AG09309 (cell line): ENCODE measurements around the gene TUBAL3.

Experiments
- DNase-seq: peaks from one replicate; pipeline ENCODE4 v3.0.0-alpha.2; 2010; ENCODE audit warnings: low read depth
- H3K4me3 ChIP-seq: 2 replicates; pipeline ENCODE4 v1.5.1; 2011; ENCODE audit warnings: mild to moderate bottlenecking, low read depth, low read length, moderate library complexity; ENCODE audit not compliant: control insufficient read depth
- TF ChIP-seq, protein P1 (sequence below): IDR thresholded peaks from 2 replicates; pipeline ENCODE4 v1.5.1; 2011; ENCODE audit warnings: mild to moderate bottlenecking, low read depth, low read length, inconsistent platforms; ENCODE audit not compliant: insufficient read depth, control insufficient read depth; ENCODE audit errors: missing control alignments

TUBAL3 gene

DNA sequence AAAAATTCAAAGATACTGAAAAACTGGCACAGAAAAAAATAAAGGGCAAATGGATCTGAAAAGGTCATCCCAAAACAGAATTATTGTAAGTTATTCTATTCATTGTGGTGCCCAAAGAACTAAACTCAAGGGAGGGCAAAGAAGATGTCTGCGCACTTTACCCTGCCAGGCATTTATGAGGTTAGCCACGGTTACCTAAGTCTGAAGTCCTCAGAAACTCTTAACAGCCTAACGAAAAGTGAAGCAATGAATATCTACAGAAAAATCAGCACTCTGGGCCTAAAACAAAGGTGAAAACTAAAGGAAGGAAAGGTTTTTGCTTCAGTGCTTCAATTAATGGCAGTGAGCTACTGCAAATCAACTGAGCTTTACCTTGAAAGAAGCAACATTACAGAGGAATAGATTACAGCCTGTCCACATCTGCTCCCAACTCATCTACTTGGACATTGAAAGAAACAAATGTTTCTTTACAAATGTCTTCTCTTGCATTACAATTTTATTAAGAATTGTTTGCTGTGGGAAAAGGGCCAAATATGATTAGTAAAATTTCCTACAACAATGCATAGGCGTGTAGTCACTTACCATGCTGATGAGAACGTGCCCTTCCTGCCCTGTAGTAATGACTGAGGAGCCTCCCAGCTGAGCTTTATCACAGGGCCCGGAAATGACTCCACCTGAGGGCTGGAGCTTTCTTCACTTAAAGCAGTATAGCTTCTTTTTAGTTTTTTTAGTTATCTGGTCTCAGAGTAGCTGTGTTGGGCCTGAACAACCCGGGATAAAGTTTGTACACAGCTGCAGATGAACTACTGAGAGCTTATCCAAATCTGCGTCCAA, at the start of gene TUBAL3:
TSS of gene TUBAL3 (minus strand) at position 621 of the 834 bp plus-strand sequence. CDS start at position 585, 36 bp downstream.
- TF ChIP-seq, protein P1, sequence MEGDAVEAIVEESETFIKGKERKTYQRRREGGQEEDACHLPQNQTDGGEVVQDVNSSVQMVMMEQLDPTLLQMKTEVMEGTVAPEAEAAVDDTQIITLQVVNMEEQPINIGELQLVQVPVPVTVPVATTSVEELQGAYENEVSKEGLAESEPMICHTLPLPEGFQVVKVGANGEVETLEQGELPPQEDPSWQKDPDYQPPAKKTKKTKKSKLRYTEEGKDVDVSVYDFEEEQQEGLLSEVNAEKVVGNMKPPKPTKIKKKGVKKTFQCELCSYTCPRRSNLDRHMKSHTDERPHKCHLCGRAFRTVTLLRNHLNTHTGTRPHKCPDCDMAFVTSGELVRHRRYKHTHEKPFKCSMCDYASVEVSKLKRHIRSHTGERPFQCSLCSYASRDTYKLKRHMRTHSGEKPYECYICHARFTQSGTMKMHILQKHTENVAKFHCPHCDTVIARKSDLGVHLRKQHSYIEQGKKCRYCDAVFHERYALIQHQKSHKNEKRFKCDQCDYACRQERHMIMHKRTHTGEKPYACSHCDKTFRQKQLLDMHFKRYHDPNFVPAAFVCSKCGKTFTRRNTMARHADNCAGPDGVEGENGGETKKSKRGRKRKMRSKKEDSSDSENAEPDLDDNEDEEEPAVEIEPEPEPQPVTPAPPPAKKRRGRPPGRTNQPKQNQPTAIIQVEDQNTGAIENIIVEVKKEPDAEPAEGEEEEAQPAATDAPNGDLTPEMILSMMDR = no peak
- DNase-seq = no peak
- H3K4me3 ChIP-seq = no peak within 1 kb of the TSS

DNA sequence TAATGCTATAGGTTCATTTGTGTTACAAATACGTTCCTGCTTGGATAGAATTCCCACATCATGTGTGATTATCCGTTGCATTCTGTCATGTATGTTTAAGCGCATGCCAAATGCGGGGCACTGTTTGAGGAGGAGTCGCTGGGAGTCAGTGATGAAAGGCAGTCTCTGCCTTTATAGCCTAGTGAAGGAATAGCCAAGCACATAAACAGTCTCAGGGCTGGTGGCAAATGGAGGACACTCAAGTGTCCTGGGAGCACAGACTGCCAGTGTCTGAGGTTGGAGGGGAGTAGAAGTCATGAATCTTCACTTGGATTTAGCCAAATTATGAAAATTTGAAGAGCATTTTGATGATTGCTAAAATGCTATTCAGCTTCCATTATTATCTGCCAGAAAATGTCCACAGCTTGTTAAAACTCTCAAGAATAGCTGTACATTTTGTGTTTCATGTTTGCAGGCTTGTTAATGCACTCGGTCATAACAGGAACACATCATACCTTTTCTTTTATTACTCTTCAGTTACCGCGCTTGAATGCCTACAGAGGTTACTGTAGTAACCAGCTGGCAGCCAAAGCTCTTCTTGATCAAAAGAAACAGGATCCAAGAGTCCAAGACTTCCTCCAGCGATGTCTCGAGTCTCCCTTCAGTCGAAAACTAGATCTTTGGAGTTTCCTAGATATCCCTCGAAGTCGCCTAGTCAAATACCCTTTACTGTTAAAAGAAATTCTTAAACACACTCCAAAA, 49.3 kb upstream of the TUBAL3 start:
- no peak overlapping the region for H3K4me3 ChIP-seq
- TF ChIP-seq, protein P1 = no peak
- no peak for DNase-seq

DNA sequence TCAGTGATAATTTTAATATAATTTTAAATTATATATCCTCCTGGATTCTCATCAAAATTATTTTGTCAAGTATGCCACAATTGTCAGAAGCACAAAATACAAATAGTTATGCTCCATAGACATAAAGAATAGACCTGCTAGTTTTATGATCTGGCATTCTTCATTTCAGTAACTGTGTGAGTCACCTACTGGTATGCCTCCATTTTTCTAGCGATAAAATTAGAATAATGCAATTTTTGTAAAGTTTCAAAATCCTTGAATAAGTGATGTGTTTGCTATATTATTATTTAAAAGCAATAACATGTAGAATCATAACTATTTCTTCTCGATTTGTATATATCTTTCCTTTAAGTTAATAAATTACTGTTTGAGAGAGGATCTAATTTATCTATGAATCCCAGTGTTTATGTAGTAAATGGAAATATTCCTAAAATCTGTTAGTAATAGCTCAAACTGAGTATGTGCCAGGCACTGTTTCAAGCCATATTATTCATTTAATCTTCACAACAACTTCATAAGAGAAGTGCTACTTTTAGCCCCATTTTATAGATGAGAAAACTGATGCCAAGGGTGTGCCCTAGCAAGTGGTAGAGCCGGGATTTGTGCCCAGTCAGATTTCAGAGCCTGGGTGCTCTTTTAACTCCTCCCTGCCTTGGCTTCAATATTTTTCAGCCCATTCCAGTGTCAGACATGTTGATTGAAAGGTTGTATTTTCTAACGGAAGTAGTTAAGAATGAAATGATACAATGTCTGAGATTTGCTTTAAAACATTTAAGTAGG, 46.2 kb upstream of the TUBAL3 start:
- no peak for DNase-seq
- no peak overlapping the region for H3K4me3 ChIP-seq
- TF ChIP-seq, protein P1 = no peak

DNA sequence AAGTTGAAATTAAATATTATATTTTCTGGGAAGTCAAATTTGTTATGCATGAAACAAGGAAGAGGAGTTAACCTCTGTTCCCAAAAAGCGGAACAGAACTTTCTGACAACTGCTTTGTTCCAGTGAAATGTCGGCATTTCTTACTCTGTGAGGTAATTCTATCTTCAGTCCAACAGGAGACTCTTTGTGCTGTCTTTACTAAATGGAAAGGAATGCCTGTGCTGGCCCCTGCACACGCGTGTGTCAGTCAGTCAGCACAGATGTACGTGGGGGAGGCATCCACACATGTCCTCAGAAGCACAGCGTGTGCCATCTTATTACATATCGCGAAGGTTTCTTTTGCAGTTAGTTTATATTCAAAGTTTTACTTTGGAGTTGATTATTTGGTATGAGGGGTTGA, 45.2 kb upstream of the TUBAL3 start:
- TF ChIP-seq, protein P1 = peak; percentile 22
- H3K4me3 ChIP-seq = peak overlapping the region; percentile 66
- DNase-seq = no peak

DNA sequence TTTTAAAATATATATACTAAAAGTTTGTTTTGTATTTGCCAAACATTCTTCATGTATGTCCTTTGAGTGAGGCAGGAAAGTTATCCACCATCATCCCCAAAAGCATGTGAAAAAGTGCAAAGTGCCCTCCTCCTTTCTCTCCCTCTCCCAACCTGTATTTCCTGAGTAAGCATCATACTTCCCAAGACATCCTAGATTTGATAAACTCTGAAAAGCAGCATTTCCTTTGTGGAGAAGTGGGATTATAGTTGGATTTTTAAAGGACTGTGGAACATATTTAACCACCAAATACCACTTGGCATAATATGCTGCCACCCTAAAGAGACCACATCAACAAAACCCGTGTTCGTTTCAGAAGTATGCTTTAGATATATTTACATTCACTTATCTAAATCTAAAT, 44.6 kb upstream of the TUBAL3 start:
- TF ChIP-seq, protein P1 = no peak
- H3K4me3 ChIP-seq = peak overlapping the region; percentile 66
- DNase-seq = no peak

DNA sequence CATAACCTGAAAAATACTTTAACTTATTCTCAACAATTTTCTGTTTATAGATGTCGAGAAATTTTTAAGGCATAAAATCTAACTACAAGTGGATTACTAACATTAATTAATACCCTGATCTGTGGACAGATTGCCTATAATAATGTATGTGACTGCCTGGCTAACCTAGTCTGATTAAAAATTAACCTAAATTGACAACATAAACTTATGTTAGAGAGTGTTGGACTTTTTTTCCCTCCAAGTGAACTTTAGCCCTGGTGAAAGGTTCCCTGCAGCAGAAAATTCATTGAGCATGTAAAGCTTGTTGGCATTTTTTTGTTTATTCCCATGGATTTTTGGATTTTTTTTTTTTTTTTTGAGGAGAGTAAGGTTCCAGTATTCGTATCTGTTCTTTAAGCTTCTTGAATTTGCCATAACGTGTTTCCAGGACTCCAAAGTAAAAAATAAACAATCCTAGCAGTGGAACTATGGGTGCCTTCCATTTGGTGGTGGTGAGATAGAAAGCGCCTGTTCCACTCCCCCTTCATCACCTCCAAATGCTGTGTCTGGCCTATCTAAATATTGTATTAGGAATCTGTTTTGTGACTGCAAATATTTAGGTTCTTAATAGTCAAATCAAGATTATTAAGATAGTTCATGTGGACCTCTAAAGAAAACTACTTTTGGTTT, 43.8 kb upstream of the TUBAL3 start:
- peak overlapping the region; percentile 66 for H3K4me3 ChIP-seq
- DNase-seq = no peak
- TF ChIP-seq, protein P1 = no peak
